MCF 10A (cell line): ENCODE data around the gene SRPK1. TPM values are rescaled to one million over a fixed set of nuclear protein-coding genes. Genes with fewer than 3 reads are reported as not detected.

Source experiments
- BruUV-seq: library from RNA; stranded (reverse); fragments of 400-500 nt; replicated peaks from 2 replicates; lab custom pipeline; 2021; lab: Mats Ljungman, UMichigan
- CTCF ChIA-PET: fragments of 300-600 bp; sonication (Branson Sonifier 250); formaldehyde crosslinking; extraction: SDS; loops from one replicate; lab custom pipeline; 2021; ENCODE audit warnings: antibody characterized with exemption, inconsistent platforms; lab: Yijun Ruan, JAX
- POLR2A ChIA-PET: fragments of 300-600, 350-650 bp; sonication (Branson Sonifier 250); formaldehyde crosslinking; extraction: SDS; loops from one replicate; lab custom pipeline; 2020; ENCODE audit warnings: antibody characterized with exemption, inconsistent platforms; lab: Yijun Ruan, JAX
- DNase-seq: peaks from one replicate; pipeline ENCODE4 v3.0.0-alpha.2; 2018; ENCODE audit not compliant: unreplicated experiment
- H3K27ac Mint-ChIP-seq: one replicate; pipeline ENCODE4 v1.8.0; 2022; ENCODE audit warnings: mild to moderate bottlenecking, low read depth, mixed read lengths; ENCODE audit not compliant: unreplicated experiment
- H3K27me3 Mint-ChIP-seq: one replicate; pipeline ENCODE4 v1.8.0; 2022; ENCODE audit warnings: mixed read lengths; ENCODE audit not compliant: insufficient read depth, unreplicated experiment
- H3K36me3 Mint-ChIP-seq: one replicate; pipeline ENCODE4 v1.8.0; 2022; ENCODE audit warnings: mild to moderate bottlenecking, moderate library complexity, mixed read lengths; ENCODE audit not compliant: insufficient read depth, unreplicated experiment
- H3K4me1 Mint-ChIP-seq: one replicate; pipeline ENCODE4 v1.8.0; 2022; ENCODE audit warnings: mixed read lengths; ENCODE audit not compliant: insufficient read depth, unreplicated experiment
- H3K4me3 Mint-ChIP-seq: one replicate; pipeline ENCODE4 v1.8.0; 2022; ENCODE audit warnings: mild to moderate bottlenecking, moderate library complexity, mixed read lengths; ENCODE audit not compliant: unreplicated experiment
- H3K9me3 Mint-ChIP-seq: one replicate; pipeline ENCODE4 v1.8.0; 2022; ENCODE audit warnings: mixed read lengths; ENCODE audit not compliant: unreplicated experiment
- intact Hi-C: fragments of 100-400 bp; cut with micrococcal nuclease; formaldehyde crosslinking; loops from 2 replicates; pipeline ENCODE4 v1.14.1; 2022
- total RNA-seq: library from RNA; stranded (reverse); gene quantifications from 2 replicates; pipeline ENCODE4 v1.2.3, GENCODE V29; 2022
- TF ChIP-seq, protein P1 (sequence below): fragments of 200-600 bp; IDR thresholded peaks from one replicate; pipeline ENCODE4 v1.8.0; 2022; ENCODE audit warnings: antibody characterized with exemption, mild to moderate bottlenecking; ENCODE audit not compliant: unreplicated experiment

Gene SRPK1
- total RNA-seq, 1 experiment from 2014 or later: 83.9 TPM

- Mint-ChIP-seq H3K4me1 (peaks cover 18% of the 10 kb centered on the region), H3K27ac (no peak overlapping the region), H3K36me3 (peaks cover 7% of the 10 kb centered on the region), H3K27me3 (no peaks in the 10 kb centered on the region), H3K9me3 (no peaks in the 10 kb centered on the region), H3K4me3 (no peak overlapping the region)
- CTCF ChIA-PET: interaction anchor here (0.6 to 1.1 kb wide), 3 partner anchors 102 to 1383 kb away, joined by 3 read pairs; no protein-coding TSS in a partner anchor
- intact Hi-C loops: no loop called here
- no peak for DNase-seq
- BruUV-seq: no TSS peak
- TF ChIP-seq, protein P1, sequence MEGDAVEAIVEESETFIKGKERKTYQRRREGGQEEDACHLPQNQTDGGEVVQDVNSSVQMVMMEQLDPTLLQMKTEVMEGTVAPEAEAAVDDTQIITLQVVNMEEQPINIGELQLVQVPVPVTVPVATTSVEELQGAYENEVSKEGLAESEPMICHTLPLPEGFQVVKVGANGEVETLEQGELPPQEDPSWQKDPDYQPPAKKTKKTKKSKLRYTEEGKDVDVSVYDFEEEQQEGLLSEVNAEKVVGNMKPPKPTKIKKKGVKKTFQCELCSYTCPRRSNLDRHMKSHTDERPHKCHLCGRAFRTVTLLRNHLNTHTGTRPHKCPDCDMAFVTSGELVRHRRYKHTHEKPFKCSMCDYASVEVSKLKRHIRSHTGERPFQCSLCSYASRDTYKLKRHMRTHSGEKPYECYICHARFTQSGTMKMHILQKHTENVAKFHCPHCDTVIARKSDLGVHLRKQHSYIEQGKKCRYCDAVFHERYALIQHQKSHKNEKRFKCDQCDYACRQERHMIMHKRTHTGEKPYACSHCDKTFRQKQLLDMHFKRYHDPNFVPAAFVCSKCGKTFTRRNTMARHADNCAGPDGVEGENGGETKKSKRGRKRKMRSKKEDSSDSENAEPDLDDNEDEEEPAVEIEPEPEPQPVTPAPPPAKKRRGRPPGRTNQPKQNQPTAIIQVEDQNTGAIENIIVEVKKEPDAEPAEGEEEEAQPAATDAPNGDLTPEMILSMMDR: no peak
- POLR2A ChIA-PET: interaction anchor here (0.6 to 1.6 kb wide), 3 partner anchors 9 to 30 kb away, joined by 3 read pairs; no protein-coding TSS in a partner anchor
Measured at GRCh38 chr6:35924146-35924545, 3.2 kb upstream of the SRPK1 start.

GRCh38 chr6:35922139-35922554, 1.2 kb upstream of the SRPK1 start:
- ChIA-PET POLR2A (interaction anchor here (0.7 to 3.8 kb wide), 9 partner anchors 7 to 331 kb away, joined by 3 to 54 read pairs (median 5); partner anchors contain the start of gene MAPK14), CTCF (interaction anchor here (0.7 kb wide), 1 partner anchor 1327 kb away, joined by 3 read pairs; no protein-coding TSS in a partner anchor)
- H3K36me3 Mint-ChIP-seq: peaks cover 10% of the 10 kb centered on the region
- no peak overlapping the region for H3K27ac Mint-ChIP-seq
- intact Hi-C loops: no loop called here
- H3K4me1 Mint-ChIP-seq: peaks cover 27% of the 10 kb centered on the region
- no TSS peak for BruUV-seq
- peak overlapping the region; percentile 99 for H3K4me3 Mint-ChIP-seq
- no peak for DNase-seq
- H3K27me3 Mint-ChIP-seq: no peaks in the 10 kb centered on the region
- TF ChIP-seq, protein P1: no peak
- H3K9me3 Mint-ChIP-seq: no peaks in the 10 kb centered on the region

DNA sequence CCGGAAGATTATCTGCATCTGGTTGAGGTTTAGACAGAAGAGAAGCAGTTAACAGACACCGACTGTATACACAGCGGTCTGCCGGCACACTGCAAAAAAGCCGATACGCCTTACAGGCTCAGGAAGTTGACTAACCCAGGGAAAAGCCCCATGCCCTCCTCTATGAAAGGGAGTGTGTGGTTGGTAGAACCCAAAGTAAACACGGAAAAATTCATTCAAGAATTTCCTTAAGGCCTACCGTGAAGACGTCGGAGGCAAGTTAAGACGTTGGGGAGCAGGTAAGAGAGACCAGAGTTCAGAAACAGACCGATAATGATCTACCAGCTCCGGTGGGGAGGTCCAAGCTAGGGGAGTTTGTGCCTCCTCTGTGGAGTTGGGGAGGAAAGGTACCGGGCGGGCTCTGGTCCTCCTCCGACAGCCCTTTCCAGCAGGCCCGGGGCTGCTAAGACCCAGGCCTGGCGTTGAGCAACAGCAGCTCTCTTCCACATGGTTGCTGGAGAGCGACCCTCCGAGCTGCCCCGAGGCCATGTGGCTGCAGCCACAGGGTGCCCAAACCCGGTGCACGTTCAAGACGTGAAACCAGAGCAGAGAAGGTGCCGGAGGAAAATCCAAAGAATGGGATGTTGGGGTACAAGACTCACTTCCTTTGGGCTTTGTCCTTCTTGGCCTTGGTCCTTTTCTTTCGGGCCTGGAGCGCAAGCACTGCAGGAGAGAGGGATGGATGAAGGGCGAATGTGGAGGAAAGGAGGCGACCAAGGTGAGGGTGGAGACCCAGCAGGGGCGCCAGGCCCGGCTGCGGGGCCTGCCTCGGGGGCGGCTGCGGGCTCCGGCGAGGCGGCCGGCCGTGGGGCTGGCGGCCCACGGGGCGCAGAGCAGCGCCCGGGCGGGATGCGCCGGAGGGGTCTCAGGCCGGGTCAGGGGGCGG, 809 bp downstream of the SRPK1 start:
- Mint-ChIP-seq H3K4me1 (peaks cover 30% of the 10 kb centered on the region), H3K36me3 (peaks cover 27% of the 10 kb centered on the region), H3K27me3 (no peaks in the 10 kb centered on the region), H3K27ac (peak overlapping the region; percentile 93), H3K9me3 (no peaks in the 10 kb centered on the region), H3K4me3 (peak overlapping the region; percentile 99)
- ChIA-PET CTCF (interaction anchor here (0.7 to 1.3 kb wide), 5 partner anchors 40 to 177 kb away, joined by 3 to 5 read pairs (median 3); partner anchors contain the start of gene MAPK14), POLR2A (interaction anchor here (0.7 to 3.8 kb wide), 14 partner anchors 8 to 465 kb away, joined by 3 to 54 read pairs (median 4); partner anchors contain the start of gene MAPK14)
- intact Hi-C loops: loop anchor here (2.0 to 10.0 kb wide), 2 partner anchors 109 to 175 kb away; no protein-coding TSS in a partner anchor
- DNase-seq: peak; percentile 78
- TF ChIP-seq, protein P1: no peak
- no TSS peak for BruUV-seq
